DMS79 treated with DMSO at 0.1 percent for 48 hours (cell line): ENCODE measurements around the gene ASCC1.
"Not testable (repeated sequence)": the region's sequence is repeated elsewhere in the genome, so short reads cannot be mapped to it uniquely, and the experiment has no call there.

Source experiments
- DNase-seq: peaks from one replicate; lab custom pipeline; 2025; lab: John Stamatoyannopoulos, UW

The ASCC1 gene, protein sequence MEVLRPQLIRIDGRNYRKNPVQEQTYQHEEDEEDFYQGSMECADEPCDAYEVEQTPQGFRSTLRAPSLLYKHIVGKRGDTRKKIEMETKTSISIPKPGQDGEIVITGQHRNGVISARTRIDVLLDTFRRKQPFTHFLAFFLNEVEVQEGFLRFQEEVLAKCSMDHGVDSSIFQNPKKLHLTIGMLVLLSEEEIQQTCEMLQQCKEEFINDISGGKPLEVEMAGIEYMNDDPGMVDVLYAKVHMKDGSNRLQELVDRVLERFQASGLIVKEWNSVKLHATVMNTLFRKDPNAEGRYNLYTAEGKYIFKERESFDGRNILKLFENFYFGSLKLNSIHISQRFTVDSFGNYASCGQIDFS

DNA sequence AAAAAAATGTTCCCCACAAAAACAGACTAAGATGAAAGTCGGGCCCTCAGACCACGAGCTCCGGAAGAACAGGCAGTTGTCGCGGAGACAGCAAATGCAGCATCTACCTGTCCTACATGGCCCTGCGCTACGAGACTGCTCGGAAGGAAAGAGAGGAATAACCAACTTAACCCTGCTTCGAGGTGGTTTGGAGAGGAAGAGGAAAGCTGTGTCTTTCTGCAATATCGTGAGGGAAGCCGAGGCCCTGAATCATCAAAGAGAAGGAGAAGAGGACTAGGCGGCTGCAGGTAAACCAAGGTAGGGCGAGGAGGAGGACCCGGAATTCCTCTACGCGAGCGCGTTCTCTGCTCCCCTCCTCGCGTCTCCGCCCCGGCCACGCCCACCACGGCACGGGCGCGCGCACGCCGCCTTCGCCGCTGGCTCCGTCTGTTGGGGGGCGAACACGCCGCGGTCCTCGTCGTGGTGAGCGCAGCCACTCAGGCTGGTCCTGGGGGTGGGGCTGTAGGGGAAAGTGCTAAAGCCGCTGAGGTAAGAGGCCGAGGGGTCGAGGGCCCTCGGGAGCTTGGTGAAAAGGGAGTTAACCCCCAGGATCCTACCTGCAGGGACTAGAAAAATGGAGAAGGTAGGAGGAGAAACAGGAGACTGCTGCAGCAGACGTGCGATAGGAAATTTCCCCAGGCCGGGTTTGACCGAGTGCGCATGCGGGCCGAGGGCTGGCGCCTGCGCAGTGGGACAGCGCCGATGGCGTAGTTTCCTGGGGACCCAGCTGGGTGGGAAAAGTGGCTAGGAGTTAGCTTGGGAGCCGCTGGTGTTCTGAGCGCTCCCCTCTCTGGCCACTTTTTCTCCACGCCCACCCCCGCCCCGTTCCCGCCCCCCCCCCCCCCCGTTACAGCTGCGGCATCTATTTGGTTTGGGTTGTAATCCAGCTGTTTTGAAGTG lies at the start of gene ASCC1, which contains the start of gene ANAPC16:
ASCC1 (minus strand) TSS at position 666 of the 939 bp plus-strand sequence. CDS start 2,978 bp downstream, outside the sequence.
ANAPC16 (plus strand) TSS at position 402 of the 939 bp plus-strand sequence. CDS start 7,903 bp downstream, outside the sequence.
- DNase-seq, result peak; percentile 82

DNA sequence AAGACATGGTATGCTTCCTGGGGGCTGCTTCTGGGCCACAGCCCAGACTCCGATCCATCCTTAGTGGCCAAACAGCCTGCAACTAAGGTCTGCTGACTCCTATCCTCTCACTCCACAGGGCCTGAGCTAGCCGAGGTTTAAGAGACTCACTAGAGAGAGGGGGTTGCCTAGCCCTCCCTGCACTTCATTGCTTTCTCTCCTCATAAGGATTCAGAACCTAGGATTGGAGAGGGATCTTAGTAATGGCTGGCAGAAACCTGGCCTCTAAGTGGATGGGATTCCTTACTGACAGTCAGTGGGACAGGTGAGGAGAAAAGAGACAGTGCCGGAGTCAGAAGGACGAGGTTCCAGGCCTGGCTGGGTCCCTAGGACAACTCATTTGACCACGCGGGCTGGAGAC lies 49.4 kb upstream of the ASCC1 start:
- DNase-seq, result no peak

DNA sequence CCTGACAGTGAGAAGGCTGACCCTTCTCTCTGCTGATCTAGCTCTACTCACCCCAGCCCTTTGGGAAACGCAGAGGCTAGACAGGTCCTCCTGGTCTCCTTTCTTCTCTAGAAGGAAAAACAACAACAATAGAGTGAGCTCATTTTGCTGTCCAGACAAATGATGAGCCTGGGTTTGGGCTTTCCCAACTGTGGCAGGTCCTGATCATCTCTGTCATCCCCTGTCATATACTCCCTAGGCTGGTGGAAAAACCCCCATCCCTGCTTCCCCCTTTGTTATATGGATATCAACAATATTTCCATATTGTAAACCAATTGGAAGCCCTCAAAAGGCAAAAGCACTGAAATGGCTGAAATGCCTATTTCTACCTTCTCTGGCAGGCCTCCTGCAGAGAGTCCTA lies 48.5 kb upstream of the ASCC1 start:
- no peak for DNase-seq

DNA sequence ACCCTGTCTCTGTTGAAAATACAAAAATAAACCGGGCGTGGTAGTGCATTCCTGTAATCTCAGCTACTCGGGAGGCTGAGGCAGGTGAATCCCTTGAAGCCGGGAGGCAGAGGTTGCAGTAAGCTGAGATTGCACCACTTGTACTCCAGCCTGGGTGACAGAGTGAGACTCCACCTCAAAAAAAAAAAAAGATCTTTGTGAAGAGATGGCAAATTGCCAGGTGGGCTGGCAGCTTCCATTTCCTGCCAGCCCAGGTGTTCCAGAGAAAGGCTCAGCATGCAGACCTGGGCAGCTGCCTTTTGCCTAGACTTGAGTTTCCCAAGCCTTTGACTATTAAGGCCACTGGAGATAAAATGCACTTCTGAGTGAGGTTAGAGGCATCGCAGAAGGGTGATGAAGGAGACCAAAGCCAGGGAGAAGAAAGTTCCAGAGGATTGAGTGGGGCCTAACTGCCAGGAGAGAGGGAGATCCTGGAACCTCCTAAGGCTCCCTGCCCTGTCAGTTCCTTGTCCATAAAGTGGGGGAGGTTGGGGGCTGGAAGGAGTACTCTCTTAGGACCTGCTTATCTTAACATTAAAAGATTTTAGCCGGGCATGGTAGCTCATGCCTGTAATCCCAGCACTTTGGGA lies 47.7 kb upstream of the ASCC1 start:
- peak; percentile 74 for DNase-seq

DNA sequence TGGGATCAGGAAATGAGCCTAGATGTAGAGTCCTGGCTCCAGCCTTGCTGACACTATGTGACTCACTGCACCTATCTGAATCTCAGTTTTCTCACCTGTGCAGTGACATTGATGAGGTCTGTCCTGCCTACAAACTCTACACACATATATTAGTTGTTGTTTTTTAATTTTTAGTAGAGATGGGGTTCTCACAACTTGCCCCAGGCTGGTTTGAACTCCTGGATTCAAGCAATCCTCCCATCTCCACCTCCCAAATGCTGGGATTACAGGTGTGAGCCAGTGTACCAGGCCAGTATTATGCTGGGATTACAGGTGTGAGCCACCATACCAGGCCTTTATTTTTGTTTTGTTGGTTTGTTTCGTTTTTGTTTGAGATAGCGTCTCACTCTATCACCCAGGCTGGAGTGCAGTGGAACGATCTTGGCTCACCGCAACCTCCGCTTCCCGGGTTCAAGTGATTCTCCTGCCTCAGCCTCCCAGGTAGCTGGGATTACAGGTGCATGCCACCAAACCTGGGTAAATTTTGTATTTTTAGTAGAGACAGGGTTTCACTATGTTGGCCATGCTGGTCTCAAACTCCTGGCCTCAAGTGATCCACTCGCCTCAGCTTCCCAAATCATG lies 45.8 kb upstream of the ASCC1 start:
- DNase-seq, result no peak

DNA sequence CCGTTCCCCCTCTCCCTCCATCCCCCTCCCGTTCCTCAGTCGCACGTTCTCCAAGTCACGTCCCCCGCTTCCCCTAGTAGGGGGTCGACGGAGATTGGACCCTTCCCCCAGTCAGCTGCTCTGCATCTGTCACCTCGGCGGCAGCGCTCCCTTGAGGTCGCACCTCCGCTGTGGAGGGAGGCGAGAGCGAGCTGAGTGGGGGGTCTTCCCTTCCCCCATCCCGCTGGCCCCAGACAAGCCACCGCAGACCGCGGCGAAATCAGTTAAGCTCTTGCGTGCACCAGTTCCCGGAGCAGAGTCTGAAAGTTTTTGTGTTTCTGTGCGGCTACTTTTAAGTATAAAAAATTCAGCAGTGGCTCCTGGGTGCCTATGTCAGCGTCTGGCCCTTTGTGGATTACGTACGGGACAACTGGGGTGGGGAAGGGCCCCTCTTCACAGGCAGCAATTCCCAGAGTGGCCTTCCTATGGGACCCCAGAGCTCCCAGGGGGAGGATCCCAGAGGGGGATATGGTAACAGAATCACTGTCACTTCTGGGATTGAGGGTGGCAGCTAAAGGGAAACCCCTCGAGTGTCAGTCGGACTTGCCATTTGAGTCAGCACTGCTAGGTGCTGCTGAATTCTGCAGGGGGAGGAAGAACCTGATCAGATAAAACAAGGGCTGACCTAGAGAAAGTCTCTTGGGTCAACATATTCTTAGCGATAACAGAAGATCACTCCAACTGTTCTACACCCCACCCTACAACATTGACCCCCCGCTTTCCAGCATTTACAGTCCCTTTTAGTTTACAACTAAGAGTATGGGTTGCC lies 45.1 kb upstream of the ASCC1 start:
- no peak for DNase-seq

DNA sequence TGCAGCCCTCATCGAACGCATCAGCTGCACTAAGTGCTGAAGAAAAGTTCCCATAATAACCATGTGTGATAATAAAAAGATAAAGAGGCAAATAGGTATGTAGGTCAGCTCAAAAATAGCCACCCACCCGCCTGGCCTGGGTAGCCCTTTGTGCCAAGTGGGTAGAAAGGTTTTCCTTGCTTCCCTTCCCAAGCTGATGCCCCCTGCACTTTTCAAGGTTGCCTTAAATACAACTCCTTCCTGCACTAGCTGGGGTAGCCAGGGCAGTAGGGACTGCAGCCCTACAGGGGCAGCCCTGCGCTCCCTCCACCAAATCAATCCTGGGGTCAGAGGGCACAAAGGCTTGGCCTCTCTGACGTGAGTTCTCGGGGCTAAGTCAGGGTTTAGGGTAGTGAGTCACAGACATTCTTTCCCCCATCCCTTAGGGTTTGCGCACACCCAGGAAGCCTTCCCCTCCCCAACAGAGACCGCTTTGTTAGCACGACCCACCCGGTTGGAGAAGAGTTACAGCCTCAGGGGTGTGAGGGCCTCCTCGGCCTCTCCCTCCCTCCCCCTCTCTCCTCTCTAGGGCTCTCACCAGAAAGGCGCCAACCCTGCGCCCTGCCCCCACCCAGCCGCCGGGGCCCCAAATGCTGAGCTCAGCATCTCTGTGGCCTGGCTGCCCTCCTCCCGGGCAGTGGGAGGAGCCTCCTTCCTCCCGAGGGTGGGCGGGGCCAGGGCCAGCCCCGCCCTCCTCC lies 44.3 kb upstream of the ASCC1 start:
- DNase-seq, result no peak

DNA sequence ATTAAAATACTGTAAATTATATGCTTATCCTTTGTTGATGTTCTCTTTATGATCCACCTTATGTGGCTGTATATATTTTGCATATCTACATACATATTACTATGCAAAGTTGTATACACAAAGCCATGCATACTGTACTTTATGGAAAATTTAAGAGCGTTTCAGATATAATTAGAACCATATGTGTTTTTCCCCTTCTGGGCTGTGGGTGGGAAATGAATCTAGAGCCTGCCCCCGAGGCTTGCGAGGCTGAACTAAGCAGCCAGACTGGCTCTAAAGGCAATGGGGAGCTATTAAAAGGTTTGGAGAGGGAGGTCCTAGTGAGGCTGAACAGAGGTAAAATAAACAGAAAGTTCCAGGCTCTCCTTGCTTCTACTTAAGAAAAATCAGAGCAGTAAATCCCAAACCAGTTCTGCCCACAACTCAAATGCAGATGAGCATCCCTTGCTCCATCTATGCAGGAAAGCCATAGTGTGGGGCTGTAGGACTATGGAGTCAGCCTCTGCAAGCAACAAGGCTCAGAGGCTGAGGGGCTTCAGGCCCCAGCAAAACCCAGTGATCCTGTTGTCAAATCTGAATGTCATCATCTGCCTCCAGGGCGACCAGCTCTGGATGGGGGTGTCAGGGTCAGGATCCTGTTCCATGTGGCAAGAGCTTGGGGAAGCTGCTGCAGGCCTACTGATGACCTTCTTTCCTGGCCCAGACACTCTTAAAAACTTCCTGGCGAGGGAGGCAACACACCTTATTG lies 43.6 kb upstream of the ASCC1 start:
- DNase-seq, result no peak

DNA sequence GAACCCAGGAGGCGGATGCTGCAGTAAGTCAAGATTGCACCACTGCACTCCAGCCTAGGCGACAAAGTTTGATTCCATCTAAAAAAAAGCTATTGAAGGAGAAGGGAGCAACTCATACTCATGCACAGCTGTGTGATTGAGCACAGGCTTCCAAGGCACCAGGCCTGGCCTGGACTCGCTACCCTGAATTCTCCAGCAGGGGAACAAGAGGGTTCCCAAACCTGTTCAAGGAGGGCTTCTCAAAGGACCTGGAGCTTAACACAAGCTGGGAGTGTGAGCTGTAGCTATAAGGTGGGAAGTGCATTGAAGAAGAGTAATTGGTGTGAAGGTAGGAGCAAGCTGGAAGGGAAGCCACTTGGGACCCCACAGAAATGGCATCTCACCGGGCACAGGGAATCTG lies 42.5 kb upstream of the ASCC1 start:
- no peak for DNase-seq

DNA sequence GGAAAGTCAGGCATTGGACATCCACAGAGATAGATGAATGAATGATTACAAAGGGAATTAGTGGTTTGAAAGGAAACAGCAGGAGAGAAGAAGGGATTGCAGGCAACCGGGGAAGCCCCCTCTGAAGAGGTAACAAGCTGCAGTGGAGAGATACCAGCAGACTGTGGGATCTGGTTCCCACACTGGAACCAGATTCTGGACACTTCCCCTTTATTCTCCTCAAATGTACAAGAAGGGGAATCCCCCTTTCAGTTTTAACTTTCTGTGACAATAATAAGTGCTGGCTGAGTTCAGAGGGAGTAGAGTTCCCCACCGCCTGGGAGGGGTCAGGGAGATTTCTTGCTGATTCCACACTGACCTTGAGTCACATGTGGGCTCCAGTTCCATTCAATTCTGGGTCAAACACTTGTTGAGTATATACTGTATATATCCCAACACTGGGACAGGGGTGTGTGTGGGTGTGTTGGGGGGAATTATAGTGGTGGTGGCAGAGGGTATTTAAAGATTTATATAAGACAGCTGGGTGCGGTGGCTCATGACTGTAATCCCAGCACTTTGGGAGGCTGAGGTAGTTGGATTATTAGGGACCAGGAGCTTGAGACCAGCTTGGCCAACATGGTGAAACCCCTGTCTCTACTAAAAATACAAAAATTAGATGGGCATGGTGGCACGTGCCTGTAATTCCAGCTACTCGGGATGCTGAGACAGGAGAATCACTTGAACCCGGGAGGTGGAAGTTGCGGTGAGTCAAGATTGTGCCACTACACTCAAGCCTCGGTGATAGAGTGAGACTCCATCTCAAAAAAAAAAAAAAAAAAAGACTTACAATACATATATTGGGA lies 41.2 kb upstream of the ASCC1 start:
- no peak for DNase-seq

DNA sequence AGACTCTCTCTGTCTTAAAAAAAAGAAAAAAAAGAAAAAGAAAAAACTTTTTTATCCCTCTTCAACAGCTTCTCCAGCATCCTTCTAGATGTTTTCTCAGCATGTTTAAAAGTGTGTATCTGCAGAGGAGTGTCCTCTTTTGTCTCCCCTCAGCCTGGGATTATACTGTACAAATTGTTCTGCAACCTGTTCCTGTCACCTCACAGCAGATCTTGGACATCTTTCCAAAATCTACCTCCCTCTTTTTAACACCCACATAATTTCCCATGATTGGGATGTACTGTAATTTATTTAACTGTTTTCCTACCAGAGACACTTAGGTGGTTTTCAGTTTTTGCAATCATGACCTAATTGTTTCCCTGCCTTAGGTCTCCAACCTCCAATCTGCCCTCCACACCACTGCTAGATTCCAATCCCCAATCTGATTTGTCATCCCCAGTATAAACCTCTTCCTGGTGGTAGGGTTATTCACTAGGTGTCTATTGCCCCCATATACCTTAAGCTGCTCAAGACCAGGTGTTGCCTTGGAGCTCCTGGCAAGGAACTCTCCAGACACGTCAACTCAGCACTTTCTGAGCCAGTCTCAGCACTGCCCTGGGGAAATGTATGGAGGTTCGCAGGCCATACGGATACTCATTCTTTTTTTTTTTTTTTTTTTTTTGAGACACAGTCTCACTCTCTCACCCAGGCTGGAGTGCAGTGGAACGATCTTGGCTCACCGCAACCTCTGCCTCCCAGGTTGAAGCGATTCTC lies 40.1 kb upstream of the ASCC1 start:
- DNase-seq, result no peak

DNA sequence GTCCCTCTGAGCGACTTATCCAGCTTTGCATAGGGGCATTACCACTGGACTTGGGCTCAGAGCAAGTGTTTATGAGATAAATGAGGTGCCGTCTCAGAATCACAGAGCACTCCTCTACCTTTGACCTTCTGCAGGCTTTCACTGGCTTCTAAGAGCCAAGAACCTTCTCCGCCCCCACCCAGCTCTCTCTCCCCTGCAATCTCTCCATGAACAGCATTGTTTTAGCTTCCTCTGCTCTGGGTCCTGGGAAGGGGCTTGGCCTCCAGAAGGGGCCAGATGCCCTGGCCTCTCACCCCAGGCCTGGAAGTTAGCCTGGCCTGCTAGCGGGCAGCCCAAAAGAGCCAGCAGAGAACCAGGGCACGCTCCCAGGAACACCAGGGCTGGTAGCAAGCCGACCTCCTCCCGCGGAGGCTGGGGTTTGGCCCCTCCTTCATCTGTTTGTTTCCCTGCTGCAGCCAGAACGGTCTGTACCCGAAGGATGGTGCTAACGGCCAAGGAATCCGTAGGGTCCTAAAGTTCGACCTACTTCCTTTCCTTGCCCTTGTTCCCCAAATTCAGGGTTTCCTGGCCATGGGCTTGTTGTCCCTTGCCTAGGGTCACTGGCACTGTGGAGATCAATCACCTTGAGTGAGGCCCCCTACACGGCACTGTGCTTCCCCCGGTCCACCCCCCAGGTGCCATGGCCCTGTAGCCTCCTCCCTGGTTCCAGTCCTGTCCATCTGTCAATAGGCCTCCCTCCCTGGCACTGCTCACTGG lies 38.9 kb upstream of the ASCC1 start:
- DNase-seq, result peak; percentile 5

DNA sequence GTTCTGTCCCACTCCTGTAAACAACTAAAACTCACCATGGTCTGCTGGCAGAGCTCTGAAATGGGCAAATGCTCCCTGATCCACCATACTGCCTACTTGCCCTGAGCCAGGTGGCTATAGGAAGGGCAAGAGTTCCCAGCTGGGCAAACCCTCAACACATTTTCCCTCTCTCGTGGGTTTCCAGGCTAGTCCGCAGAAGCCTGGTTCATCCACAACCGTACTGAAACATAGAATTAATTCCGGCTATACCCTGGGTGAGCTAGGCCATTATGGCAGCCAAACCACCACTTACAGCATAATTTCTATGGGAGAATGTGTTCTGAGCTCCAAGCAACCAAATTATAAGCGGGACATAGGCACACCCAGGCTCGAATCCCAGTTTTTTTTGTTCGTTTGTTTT lies 37.5 kb upstream of the ASCC1 start:
- no peak for DNase-seq

DNA sequence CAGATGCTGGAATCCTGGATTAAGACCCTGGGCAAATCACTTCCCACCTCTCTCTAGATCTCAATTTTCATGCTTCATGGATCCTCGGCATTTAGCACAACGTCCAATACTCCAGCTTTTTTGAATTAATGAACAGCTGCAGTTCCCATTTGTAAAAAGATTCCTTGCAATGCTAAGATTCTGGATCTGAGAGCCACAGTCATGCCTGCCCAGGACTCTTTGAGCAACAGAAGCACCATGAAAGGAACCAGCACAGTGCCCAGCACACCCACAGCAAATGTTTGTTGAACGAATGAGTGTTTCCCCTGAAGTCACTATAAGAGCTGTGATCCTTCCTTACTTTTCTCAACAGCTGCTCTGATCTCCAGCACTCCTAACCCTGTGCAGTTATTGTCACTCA lies 36.9 kb upstream of the ASCC1 start:
- DNase-seq, result no peak

DNA sequence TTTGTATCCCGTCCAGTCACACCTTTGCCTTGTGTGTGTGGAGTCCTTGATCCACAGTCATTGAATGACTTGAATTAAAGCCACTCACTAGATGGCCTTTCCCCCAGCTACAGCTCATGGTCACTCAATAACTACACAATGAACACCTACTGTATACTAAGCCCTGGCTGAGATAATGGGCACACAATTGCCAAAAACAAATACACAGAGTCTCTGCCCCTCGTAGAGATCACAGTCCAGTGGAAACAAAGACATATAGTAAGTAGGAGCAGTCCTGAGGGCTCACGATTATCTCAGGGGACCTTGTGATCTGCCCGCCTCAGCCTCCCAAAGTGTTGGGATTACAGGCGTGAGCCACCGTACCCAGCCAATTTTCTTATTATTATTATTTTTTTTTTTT lies 35.6 kb upstream of the ASCC1 start:
- no peak for DNase-seq

DNA sequence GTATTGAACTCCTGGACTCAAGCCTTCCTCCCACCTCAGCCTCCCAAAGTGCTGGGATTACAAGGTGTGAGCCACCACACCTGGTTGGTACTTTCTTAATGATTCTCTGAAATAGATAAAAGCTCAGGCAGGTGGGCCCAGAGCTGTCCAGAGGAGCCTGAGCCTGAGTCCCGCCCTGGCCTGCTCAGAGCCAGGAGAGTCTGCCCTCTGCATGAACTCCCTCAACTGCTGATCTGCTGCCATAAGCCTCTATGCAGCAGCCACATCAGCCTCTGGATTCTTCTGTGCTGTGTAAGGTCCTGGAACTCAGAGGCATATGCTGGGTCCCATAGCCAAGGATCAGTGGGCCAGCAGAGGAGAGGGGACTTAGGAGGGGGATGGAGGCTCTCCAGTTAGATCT lies 34.6 kb upstream of the ASCC1 start:
- no peak for DNase-seq

DNA sequence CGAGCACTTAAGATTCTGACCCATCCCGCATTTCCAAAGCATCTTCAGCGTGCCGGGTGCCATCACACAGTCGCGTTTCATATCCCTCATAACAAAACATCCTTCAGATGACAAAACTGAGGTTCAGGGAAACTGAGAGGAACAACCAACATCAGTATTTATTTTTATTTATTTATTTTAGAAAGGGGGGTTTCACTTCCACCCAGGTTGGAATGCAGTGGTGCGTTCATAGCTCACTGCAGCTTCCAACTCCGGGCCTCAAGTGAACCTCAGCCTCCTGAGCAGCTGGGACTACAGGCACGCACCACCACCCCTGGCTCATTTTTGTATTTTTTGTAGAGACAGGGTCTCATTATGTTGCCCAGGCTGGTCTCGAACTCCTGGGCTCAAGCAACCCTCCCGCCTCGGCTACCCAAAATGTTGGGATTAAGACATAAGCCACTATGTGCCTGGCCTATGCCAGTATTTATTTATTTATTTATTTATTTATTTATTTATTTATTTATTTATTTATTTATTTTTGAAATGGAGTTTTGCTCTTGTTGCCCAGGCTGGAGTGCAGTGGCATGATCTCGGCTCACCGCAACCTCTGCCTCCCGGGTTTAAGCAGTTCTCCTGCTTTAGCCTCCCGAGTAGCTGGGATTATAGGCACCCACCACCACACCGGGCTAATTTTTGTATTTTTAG lies 33.2 kb upstream of the ASCC1 start:
- not testable (repeated sequence) for DNase-seq
